ENCODE measurements around the gene TRAF4. TPM values are rescaled to one million over a fixed set of nuclear protein-coding genes. Genes with fewer than 3 reads are reported as not detected.
A peak's percentile ranks its signal among the peaks of the same experiment; 100 is the strongest.

Gene TRAF4
- total and polyA plus RNA-seq, 9 of the 15 experiments (the other 6 are each of a cell fraction or from before 2014, with no cell fraction given), result 2.4 to 147 (median 72.4) TPM

GRCh38 chr17:28725660-28726225 lies 18.1 kb upstream of the TRAF4 start (continued):
- TF ChIP-seq RBBP5 (IDR thresholded peaks at IDR 0.05; ENCODE audit: borderline replicate concordance, insufficient read depth, low read length, poor library complexity, severe bottlenecking) (peak; percentile 88), NR2C2 (CRISPR knock-in tag; IDR thresholded peaks at IDR 0.05) (peak; percentile 86), NR2C2 (tag; IDR thresholded peaks at IDR 0.05) (peak; percentile 69; the same call in 1 of the 2 replicates), HSF4 (CRISPR knock-in tag; IDR thresholded peaks at IDR 0.05; ENCODE audit: borderline replicate concordance) (no peak), NR2F6 (CRISPR knock-in tag; IDR thresholded peaks at IDR 0.05) (no peak), RFX1 (IDR thresholded peaks at IDR 0.05) (no peak), SMARCC2 (IDR thresholded peaks at IDR 0.05; ENCODE audit: low read depth) (no peak), ADNP (tag; IDR thresholded peaks at IDR 0.05) (no peak), ZNF224 (CRISPR knock-in tag; IDR thresholded peaks at IDR 0.05) (no peak), LARP7 (IDR thresholded peaks at IDR 0.05) (no peak), HDAC2 (IDR thresholded peaks at IDR 0.05) (no peak; the same call in 1 of the 2 replicates), NELFE (IDR thresholded peaks at IDR 0.05; ENCODE audit: insufficient read depth, insufficient read length) (no peak), USF2 (CRISPR knock-in tag; IDR thresholded peaks at IDR 0.05) (no peak), ZNF263 (CRISPR knock-in tag; IDR thresholded peaks at IDR 0.05; ENCODE audit: borderline replicate concordance) (no peak), LCOR (CRISPR knock-in tag; IDR thresholded peaks at IDR 0.05) (no peak), ZKSCAN8 (CRISPR knock-in tag; IDR thresholded peaks at IDR 0.05) (no peak), HMGN3 (IDR thresholded peaks at IDR 0.05; ENCODE audit: borderline replicate concordance, extremely low read depth, insufficient read length, low read depth, low read length) (no peak), MYNN (IDR thresholded peaks at IDR 0.05) (no peak; the same call in 1 of the 2 replicates), MYNN (CRISPR knock-in tag; IDR thresholded peaks at IDR 0.05) (no peak), POLR3G (IDR thresholded peaks at IDR 0.05; ENCODE audit: extremely low read depth, insufficient read length, insufficient replicate concordance) (no peak), ATF3 (IDR thresholded peaks at IDR 0.05) (no peak), ATF3 (CRISPR knock-in tag; conservative IDR thresholded peaks at IDR 0.05) (0 out of 2 replicates have a peak, but pooled peaks have one; percentile 62), RBM25 (IDR thresholded peaks at IDR 0.05; ENCODE audit: low read depth, low read length, severe bottlenecking) (no peak), ZSCAN32 (CRISPR knock-in tag; IDR thresholded peaks at IDR 0.05) (no peak; the same call in 1 of the 2 replicates), TAF15 (IDR thresholded peaks at IDR 0.05; ENCODE audit: low read depth, low read length) (peak; percentile 90), ZNF143 (CRISPR knock-in tag; IDR thresholded peaks at IDR 0.05) (no peak), TFE3 (CRISPR knock-in tag; IDR thresholded peaks at IDR 0.05) (no peak), SAFB (IDR thresholded peaks at IDR 0.05; ENCODE audit: borderline replicate concordance, low read depth, low read length) (peak; percentile 66; the same call in 1 of the 2 replicates), PML (IDR thresholded peaks at IDR 0.05; ENCODE audit: low read length) (peak; percentile 13; the same call in 1 of the 2 replicates)

Data from K562 (cell line).